COLO668 (cell line): ENCODE results near the gene WEE2.
"Not testable (repeated sequence)": the region's sequence is repeated elsewhere in the genome, so short reads cannot be mapped to it uniquely, and the experiment has no call there.

Source experiments
- DNase-seq: peaks from one replicate; lab custom pipeline; 2025; ENCODE audit not compliant: unreplicated experiment; lab: John Stamatoyannopoulos, UW

WEE2 gene

GRCh38 chr7:141770083-141770583 lies 62.0 kb downstream of the WEE2 start:
- not testable (repeated sequence) for DNase-seq

DNA sequence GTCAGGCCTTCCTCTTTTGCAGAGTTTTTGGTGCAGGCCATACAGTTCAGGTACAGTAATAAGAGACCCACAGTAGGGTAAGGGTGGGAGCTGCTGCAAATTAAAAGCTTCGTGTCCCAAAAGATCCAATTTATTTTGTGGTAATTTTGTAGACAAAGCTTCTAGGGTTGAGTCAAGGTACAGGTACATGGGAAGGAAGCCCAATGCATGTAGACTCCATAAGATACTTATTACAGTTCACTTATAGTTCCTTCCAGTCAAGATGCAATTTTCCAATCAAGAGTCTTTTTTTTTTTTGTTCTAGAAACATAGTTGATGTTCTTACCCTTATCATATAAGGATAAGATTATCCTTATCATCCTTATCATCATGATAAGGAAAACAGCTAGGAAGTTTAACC lies 68.2 kb downstream of the WEE2 start, which contains the start of gene TAS2R4:
Gene TAS2R4, plus strand, starts transcription at position 301 of the 400 bp plus-strand sequence. CDS start 1,815 bp downstream, outside the sequence.
- no peak for DNase-seq
